HG02759 (cell line): Measurements from ENCODE around the gene POLR2C.
A peak's percentile ranks its signal among the peaks of the same experiment; 100 is the strongest.

ENCODE experiments used
- ATAC-seq: cut with Tn5 transposase; IDR thresholded peaks from one replicate; pipeline ENCODE4 v1.9.1; 2021; ENCODE audit warnings: mild to moderate bottlenecking, moderate library complexity; ENCODE audit not compliant: unreplicated experiment

POLR2C gene

DNA sequence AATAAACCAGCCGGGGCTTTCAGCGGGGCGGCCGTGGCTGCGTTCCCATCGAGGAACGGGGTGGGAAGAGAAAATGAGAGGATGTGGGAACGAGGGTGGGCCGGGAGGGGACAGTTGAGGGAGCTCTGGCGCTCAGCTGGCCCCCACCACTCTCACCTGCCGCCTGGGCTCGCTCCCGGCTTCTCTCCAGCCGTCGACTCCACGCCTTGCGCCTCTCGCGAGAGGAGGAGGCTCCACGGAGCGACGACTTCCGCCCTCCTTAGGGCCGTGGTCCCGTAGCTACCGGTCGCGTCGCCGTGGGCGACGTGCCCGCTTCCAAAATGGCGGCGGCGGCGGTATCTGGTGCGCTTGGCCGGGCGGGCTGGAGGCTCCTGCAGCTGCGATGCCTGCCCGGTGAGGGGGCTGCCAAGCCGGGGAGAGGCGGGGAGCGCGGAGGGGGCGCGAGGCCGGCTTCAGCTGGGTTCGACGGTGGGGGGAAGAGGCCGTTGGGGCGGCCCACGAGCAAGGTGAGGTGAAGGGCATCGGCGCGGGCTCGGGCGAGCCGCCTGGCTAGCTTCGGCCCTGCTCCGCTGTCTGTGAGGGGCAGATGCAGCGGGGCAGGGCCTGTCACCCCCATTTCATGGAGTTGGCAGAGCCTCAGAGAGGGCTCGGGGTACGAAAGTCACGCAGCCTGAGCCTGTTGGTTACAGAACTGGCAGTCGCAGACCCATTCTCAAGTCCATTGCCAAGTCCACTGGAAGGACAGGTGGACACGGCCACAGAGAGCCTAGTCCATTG lies 15.1 kb upstream of the POLR2C start, which contains the start of the genes CIAPIN1 and COQ9:
Gene CIAPIN1, minus strand, starts transcription at position 200 of the 777 bp plus-strand sequence. CDS start 6,457 bp downstream, outside the sequence.
Gene COQ9, plus strand, starts transcription at position 294 of the 777 bp plus-strand sequence. Its CDS starts 27 bp downstream, at position 321.
- peak; percentile 99 for ATAC-seq

DNA sequence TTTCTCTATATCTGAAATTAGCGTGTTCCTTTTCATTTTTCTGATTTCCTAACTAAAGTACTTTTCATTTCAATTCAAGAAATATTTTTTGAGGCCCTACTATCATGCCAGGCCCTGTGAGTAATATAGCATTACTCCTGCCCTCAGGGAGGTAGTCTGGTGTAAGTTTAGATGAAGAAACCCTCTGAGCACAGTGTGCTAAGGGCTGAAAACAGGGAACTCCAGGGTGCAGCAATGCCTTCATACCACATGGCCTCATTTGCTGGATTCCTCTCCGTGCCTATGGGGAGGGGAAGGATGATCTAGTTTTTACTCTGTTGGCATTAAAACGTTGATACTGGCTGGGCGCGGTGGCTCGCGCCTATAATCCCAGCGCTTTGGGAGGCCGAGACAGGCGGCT lies 10.5 kb upstream of the POLR2C start:
- ATAC-seq, result no peak

DNA sequence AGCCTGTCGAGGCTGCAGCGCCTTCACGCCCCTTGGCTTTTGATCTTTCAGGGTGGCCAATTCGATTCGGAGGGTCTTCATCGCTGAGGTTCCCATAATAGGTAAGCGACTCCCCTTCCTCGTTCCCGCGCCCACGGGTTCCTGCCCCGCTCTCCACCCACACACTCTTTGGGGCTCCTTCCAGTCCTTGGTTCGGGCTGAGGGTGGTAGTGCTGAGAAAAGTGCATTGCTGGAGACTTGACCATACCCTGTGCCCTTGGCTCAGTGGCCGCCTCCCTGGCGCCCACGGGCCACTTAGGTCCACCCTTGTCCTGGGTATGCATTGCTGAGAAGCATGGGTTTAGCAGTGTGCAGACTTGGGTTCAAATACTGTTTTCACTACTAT lies 491 bp downstream of the POLR2C start:
- peak; percentile 23 for ATAC-seq

DNA sequence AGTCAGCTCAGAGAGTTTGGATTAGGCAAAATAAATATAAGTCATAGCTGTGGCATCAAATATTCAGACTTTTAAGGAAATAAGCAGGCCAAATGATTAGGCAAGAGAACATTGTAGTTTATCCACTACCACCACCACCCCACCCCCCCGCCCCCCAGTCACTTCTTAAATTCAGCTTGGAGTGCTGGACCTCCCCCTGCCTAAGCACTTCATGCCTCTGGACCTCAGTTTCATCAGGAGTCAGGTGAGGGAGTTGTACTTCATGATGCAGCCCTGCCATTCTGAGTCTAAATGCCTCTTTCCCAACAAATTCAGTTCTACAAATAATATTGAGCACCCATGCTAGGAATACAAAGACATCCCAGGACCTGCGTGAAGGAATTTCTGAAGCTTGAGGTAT lies 2.0 kb downstream of the POLR2C start:
- ATAC-seq, result no peak

DNA sequence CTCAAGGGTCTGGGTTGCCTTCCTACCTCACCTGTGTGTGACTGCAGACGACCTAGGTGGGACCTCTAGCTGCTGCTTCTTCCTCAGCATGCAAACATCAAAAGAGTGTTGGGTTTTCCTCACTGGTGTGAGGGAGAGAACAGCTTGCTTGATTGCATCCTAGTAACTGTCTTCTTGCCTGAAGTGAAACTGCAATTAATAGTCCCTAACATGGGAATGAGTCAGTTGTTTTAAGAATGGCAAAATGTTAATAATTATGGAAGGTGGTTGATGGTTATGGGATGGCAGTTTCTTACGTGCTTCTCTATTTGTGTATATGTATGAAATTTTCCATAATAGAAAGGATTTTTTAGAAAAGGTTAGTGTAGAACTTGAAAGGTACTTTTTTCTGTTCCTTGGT lies 5.9 kb downstream of the POLR2C start:
- no peak for ATAC-seq

DNA sequence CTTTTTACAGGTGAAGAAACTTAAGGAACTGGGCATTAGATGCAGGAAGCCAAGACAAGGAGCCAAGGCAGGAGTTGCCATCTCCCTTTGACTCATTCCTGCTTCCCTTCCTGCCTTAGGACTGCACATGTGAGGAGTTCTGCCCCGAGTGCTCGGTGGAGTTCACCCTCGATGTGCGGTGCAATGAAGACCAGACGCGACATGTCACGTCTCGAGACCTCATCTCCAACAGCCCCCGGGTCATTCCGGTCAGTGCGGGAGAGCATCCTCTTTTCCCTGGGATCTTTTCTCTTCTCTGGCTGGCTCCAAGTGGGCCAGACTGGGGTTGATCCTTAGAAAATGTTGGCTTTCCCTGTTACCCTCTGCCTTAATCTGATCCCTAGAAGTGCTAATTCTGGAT lies 6.6 kb downstream of the POLR2C start:
- no peak for ATAC-seq

DNA sequence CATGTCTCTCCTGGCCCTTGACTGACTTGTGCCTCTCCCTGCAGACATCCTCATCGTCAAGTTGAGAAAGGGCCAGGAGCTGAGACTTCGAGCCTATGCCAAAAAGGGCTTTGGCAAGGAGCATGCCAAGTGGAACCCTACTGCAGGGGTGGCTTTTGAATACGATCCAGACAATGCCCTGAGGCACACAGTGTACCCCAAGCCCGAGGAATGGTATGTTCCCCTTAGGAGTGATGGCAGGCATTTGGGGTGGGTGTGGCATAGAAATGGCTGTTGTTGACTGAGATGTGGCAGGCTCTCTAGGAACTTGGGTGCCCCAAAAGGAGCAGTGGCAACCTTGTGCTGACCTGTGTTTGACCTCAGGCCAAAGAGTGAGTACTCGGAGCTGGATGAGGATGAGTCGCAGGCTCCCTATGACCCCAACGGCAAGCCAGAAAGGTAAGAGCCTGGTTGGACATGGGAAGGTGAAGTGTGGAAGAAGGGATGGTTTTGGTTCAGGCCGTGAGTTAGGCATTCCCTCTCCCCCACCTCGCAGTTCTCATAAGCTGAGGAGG lies 7.5 kb downstream of the POLR2C start:
- ATAC-seq, result no peak

DNA sequence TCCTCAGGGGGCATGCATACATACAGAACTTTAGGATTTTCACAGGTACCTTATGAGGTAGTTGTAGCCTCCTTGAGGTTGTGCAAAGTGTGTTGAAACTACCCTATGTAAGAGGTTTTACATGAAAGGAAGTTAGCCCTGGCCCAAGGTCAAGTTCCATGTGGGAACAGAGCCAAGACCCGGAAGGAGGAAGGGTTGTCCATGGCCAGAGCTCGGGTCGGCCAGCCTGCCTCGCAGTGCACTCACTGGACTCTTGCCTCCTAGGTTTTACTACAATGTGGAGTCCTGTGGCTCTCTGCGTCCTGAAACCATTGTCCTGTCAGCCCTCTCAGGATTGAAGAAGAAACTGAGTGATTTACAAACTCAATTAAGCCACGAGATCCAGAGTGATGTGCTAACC lies 8.2 kb downstream of the POLR2C start:
- ATAC-seq, result no peak

DNA sequence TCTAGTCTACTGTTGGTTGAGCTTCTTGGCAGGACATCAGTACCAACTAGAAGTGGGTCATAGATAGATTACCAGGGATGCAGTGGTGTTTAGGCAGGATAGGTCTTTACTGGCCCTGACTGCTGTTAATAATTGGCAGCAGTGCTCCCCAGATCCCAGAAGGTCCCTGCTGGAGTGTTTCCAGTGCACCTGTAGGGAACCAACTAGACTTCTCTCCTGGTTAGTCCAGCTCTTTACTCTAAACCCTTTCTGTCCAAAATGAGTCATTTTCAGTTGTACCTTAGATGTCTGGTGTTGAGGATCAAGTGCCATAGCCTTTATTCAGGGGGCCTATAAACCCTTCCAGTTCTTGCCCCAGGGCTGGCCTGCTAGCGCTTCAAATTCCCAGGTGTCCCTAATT lies 8.7 kb downstream of the POLR2C start:
- no peak for ATAC-seq

DNA sequence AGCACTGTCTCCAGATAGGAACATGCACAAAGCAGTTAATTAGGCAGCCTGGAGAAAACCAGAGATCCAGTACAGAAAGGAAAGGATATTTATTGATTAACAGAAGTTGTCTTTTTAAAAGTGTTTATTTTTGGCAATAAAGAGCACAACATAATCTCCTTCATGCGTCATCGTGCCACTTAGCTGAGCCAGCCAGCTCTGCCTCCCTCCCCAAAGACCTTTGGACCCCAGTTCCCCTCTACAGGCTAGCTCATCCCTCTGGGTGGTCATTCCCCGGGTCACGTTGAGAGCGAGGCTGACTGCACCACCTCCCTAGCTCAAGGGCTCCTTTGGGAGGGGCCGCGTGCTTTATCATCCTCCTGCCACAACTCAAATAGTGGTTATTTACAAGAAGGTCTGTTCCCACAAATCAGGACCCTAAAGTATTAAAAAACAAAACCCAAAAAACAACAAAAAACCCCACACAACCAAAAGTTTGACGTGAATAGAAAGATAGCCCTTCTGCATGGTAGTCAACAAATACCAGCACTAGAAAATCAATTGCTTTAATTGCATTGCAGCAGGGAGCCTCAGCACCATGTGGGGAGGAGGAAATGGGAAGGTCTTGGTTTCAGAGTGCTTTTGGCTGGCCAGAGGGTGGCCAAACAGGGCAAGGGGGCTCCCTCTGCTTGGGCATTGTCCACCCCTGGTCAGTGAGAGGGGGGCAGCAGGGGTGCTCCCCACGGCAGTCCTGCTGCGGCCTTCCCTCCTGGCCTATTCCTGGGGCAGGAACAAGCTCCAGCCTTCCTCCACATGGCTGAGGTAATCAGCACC lies 9.6 kb downstream of the POLR2C start:
- no peak for ATAC-seq

DNA sequence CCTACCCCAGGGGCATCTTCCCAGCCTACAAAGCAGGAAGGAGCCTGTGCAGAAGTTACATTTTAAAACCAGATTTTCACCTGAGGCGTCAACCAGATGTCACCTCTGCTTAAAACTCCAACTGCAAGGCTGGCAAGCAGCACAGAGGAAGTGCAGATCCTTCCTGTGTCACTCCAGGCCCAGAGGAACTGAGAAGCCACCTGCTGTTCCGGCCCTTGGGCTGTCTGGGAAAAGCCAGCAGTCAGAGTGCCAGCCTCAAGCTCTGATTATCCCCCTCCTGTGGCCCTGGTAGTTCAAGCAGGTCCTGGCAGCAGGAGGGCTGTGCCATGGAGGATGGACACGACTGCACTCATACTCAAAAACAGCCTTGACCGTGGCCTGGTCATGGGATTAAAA lies 10.2 kb downstream of the POLR2C start:
- ATAC-seq, result no peak

DNA sequence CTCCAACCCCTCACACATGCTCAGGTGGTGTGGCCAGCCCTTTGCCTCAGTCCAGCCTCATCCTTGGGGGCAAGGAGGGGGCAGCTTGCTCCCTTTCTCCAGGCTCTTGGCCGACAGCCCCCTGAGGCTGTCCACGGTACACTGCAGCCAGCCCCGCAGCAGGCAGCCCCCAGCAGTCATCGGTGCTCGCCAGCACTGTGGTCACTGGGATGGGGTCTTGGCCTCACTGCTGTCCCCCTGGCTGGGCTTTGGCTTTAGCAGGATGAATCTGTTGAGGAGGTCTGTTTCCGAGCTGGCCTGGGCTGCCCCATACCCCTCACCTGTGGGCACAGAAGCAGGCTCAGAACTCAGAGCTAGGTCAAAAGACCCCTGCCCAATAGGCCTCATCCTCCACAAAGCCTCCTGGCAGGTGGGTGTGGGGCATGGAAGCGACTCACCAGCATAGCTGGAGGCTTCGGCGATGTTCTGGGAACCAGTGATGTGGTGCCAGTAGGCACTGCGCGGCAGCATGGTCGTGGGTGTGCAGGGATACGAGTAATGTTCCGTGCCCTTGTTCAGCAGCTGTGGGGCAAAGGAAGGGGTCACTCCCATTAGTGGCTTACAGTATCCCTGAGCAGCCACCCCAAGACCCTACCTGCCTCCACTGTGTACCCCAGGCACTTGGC lies 10.8 kb downstream of the POLR2C start:
- no peak for ATAC-seq

DNA sequence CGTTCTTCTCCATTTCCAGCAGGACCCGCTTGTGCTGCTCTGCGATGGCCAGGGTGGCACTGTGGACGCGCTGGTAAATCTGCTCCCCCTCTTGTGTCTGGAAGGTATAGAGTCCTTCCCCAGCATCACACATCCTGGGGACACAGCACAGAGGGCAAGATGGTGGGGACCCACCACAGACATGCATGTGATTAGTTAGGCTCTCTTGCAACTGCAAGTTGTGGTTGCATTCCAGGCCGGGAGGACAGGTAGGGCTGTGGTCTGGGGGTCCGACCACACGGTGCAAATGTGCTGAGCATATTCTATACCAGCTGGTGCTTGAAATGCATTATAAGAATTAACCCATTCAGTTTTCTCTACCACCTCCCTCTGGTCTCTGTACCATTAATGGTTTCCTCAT lies 11.4 kb downstream of the POLR2C start:
- ATAC-seq, result no peak

DNA sequence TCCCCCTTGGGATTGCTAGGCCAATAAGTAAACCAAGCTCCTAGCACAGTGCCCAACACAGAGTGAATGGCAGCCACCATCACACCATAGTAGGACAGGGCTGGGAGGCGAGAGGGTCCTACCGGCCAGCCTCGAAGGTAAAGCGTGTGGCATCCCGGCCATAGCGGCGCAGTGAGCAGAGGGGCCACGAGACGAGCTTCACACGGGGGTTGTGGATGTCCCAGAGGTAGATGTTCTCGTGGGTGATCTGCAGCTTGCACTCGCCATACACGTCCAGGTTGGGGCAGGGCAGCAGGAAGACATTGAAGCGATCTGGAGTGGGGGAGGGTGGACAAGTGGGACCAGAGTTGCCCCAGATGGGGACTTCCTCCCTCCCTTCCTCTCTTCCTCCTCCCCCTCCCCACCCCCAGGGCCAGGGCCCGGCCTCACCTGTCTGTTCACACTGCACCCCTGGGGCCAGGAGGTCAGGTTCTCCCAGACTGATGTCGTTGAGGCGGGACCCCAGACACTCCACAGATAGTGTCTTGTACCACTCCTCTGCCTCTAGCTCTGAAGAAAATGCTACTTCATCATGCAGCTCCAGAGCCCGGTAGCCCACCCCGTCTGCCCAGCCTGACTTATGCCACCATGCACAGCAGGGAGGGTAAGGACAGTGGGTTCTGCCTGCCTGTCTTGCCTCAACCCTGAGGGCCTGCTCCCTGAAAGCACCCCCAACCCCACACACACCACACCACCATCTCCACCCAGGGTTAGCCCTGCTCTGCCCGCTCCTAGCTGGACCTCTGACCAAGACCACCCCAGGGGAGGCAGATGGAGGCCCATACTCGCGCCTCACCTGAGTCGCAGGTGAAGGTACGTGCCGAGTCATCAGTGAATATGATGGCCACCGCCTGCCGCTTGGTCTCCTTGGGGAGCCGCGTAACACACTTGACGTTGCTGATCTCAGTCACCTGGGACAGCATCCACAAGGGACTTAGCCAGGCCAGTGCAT lies 12.5 kb downstream of the POLR2C start:
- no peak for ATAC-seq

DNA sequence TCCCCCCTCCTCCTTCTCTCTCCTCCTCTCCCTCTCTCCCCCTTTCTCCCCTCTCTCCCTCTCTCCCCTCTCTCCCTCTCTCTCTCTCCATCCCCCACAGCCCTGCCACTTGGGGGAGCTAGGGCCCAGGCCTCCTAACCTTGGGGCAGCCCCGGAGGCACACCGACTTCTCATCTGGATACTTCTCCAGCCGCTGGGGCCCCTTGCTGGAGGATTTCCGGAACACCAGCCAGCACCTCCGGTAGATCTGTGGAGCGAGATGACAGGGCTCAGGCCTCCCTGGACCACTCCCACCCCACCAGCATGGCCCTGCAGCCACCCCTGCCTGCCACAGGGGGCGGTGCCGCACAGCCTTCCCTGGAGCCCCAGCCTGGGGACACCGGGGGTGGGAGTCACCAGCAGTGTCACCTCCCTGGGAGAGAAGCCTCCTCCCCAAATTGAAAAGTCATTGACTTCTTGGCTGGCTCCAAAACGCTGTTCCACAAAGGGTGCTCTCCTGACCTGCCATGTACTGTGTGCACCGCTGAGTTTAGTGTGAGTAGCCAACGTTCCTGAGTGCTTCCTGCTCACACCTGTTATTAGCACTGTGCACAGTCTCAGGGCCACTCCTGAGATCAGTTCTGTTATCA lies 13.3 kb downstream of the POLR2C start:
- peak; percentile 92 for ATAC-seq

DNA sequence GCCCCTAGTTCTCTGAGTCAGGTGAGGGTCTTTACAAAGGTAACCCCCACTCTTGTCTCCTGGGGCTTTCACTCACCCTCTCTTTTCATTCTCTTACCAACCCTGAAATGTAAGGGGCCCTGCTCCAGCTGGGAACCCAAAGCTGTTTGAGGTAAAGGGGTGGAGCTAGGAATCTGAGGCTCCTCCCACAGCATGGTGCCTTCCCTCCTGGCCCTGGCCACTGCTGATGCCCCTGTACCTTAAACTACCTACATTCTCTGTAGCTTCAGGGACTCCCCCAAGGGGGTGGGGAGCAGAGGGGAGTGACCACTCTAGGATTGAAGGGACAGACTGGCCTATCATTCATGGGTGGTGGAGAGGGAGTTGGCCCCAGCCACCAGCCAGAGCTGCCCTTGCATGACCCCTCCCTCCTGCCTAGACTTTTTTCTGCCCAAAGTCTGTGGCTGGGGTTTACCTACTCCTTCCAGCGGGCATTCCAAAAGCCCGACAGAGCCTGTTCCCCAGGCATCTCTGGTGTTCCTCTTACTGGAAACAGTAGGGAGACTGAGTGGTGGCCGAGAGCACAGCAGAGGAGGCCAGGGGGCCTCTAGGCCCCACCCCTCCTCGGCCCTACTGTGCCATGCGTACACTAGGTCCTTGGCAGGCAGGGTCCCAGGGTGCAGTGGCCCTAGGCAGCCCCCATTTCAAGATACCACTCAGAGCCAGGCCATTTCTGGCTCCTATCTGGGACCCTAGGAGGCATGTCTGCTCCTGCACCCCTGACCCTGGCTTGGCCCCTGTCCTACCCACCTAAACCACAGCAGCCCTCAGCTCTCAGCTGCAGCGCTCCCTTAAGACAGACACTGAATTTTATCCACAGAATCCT lies 14.3 kb downstream of the POLR2C start:
- ATAC-seq, result no peak

DNA sequence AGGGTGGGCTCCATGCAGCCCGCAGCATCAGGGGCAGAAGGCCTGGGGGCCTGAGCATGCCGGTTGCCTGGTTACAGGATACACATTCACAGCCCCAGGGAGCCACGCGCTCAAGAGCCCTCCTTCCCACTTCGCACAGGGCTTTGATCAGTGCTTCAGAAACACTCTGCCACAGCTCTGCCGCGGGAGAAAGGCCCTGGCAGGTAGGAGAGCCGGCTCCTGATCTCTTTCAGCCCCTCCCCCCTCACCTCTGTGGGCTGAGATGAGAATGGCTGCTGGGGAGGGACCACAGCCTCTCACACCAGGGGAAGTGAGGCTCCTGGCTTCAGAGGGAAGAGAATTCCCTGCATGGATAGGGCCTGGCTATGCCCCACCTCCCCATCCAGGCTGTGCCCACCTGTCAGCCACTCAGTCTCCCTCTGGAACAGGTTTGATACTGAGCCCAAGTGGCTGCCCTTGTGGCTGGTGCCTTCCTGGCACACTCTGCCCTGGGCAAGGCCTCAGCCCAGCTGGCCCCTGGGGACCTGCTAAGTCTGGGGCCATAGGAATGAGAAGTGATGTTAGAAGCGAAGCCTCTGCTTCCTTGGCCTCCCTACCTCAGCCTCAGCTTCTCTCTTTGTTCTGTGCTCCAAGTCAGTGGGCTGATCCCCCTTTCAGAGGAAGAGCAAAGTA lies 15.2 kb downstream of the POLR2C start:
- no peak for ATAC-seq
